ENCODE results near the gene PPME1. TPM values are rescaled to one million over a fixed set of nuclear protein-coding genes. Genes with fewer than 3 reads are reported as not detected.

PPME1 gene
- total and polyA plus RNA-seq, 2 donors (not counting 1 experiment from before 2014, with no cell fraction given) = 11.2 to 23.6 TPM

- no CpG with 5 or more reads among the region's 2 CpGs for WGBS (ENCODE audit: insufficient coverage)
- ATAC-seq (ENCODE audit: low read depth) (no peak), DNase-seq (no peak)
- Mint-ChIP-seq H3K27me3 (no peaks in the 10 kb centered on the region), H3K4me1 (no peaks in the 10 kb centered on the region), H3K9me3 (ENCODE audit: insufficient read depth) (peaks cover 6% of the 10 kb centered on the region), H3K4me3 (no peak overlapping the region), H3K27ac (no peak overlapping the region)
- intact Hi-C loops (cut with micrococcal nuclease) = no loop called here
- H3K4me1 ChIP-seq (ENCODE audit: control insufficient read depth in 2 of 2, insufficient read depth in 2 of 2, low read length in 2 of 2) = no peaks in the 10 kb centered on the region
- H3K36me3 ChIP-seq (replicated peaks in 1 of 2; ENCODE audit: control extremely low read depth in 1 of 2, control insufficient read depth in 1 of 2, extremely low read depth in 1 of 2, insufficient read depth in 2 of 2, low read length in 1 of 2) = no peaks in the 10 kb centered on the region
- no peak overlapping the region for H3K4me2 ChIP-seq (replicated peaks; ENCODE audit: low read depth, low read length, poor library complexity, severe bottlenecking)
- POLR2A ChIA-PET = no interaction called here
- H3K27ac ChIP-seq (ENCODE audit: low read length in 2 of 2) = no peak overlapping the region
- no peaks in the 10 kb centered on the region for H3K27me3 ChIP-seq (replicated peaks in 1 of 4; ENCODE audit: control extremely low read depth in 1 of 4, control insufficient read depth in 3 of 4, insufficient read depth in 4 of 4, low read length in 3 of 4)
- TF ChIP-seq CTCF (IDR thresholded peaks at IDR 0.05) (no peak), EZH2 (IDR thresholded peaks at IDR 0.05; ENCODE audit: borderline replicate concordance, insufficient read depth, low read depth, low read length, poor library complexity, severe bottlenecking) (no peak)
- CTCF ChIA-PET = no interaction called here
- no peak overlapping the region for H3K4me3 ChIP-seq (ENCODE audit: control extremely low read depth in 1 of 5, extremely low read depth in 1 of 5, insufficient read depth in 1 of 5, low read depth in 2 of 5, low read length in 4 of 5)
- no peak overlapping the region for H3K9ac ChIP-seq (ENCODE audit: low read length)
- no peaks in the 10 kb centered on the region for H4K20me1 ChIP-seq (ENCODE audit: control insufficient read depth, insufficient read depth, low read length, poor library complexity, severe bottlenecking)
- H3K79me2 ChIP-seq (ENCODE audit: control insufficient read depth, insufficient read depth, low read length) = peaks cover 2% of the 10 kb centered on the region
- no peak overlapping the region for H2AFZ ChIP-seq (ENCODE audit: insufficient read depth, low read depth, low read length, poor library complexity, severe bottlenecking)
- peaks cover 1 to 11% (median 9%) of the 10 kb centered on the region in 3 donors for H3K9me3 ChIP-seq (ENCODE audit: control extremely low read depth in 1 of 3, control insufficient read depth in 2 of 3, insufficient read depth in 1 of 3, low read length in 2 of 3)
Measured at GRCh38 chr11:74196781-74197486, 25.8 kb downstream of the PPME1 start.

- ChIA-PET POLR2A (no interaction called here), CTCF (no interaction called here)
- Mint-ChIP-seq H3K27me3 (no peaks in the 10 kb centered on the region), H3K9me3 (ENCODE audit: insufficient read depth) (peaks cover 2% of the 10 kb centered on the region), H3K27ac (no peak overlapping the region), H3K4me3 (no peak overlapping the region), H3K4me1 (no peaks in the 10 kb centered on the region)
- no peak for TF ChIP-seq CTCF (IDR thresholded peaks at IDR 0.05)
- no peak for TF ChIP-seq EZH2 (IDR thresholded peaks at IDR 0.05; ENCODE audit: borderline replicate concordance, insufficient read depth, low read depth, low read length, poor library complexity, severe bottlenecking)
- Histone ChIP-seq H3K9ac (ENCODE audit: low read length) (no peak overlapping the region), H3K27me3 (replicated peaks in 1 of 4; ENCODE audit: control extremely low read depth in 1 of 4, control insufficient read depth in 3 of 4, insufficient read depth in 4 of 4, low read length in 3 of 4) (no peaks in the 10 kb centered on the region), H3K4me1 (ENCODE audit: control insufficient read depth in 2 of 2, insufficient read depth in 2 of 2, low read length in 2 of 2) (no peaks in the 10 kb centered on the region), H3K9me3 (ENCODE audit: control extremely low read depth in 1 of 3, control insufficient read depth in 2 of 3, insufficient read depth in 1 of 3, low read length in 2 of 3) (peaks cover 1 to 5% (median 4%) of the 10 kb centered on the region in 3 donors), H2AFZ (ENCODE audit: insufficient read depth, low read depth, low read length, poor library complexity, severe bottlenecking) (no peak overlapping the region), H3K4me2 (replicated peaks; ENCODE audit: low read depth, low read length, poor library complexity, severe bottlenecking) (no peak overlapping the region), H3K27ac (ENCODE audit: low read length in 2 of 2) (no peak overlapping the region), H3K36me3 (replicated peaks in 1 of 2; ENCODE audit: control extremely low read depth in 1 of 2, control insufficient read depth in 1 of 2, extremely low read depth in 1 of 2, insufficient read depth in 2 of 2, low read length in 1 of 2) (peaks cover 2 to 9% of the 10 kb centered on the region in 2 experiments), H3K4me3 (ENCODE audit: control extremely low read depth in 1 of 5, extremely low read depth in 1 of 5, insufficient read depth in 1 of 5, low read depth in 2 of 5, low read length in 4 of 5) (no peak overlapping the region), H3K79me2 (ENCODE audit: control insufficient read depth, insufficient read depth, low read length) (no peaks in the 10 kb centered on the region), H4K20me1 (ENCODE audit: control insufficient read depth, insufficient read depth, low read length, poor library complexity, severe bottlenecking) (no peaks in the 10 kb centered on the region)
- ATAC-seq (ENCODE audit: low read depth) (no peak), DNase-seq (no peak)
- intact Hi-C loops (cut with micrococcal nuclease) = no loop called here
- no CpG with 5 or more reads among the region's 2 CpGs for WGBS (ENCODE audit: insufficient coverage)
Measured at GRCh38 chr11:74203966-74204365, 32.9 kb downstream of the PPME1 start.

Measured in B cell (primary cell).